T-helper 1 cell treated with Interleukin-12 subunit alpha and Interleukin-12 subunit beta and Interleukin-4 antibody, amounts not matched to agents 30 ng/mL and 1 ng/mL, for 36 hours (primary cell): ENCODE data around the gene CYLC1. TPM values are rescaled to one million over a fixed set of nuclear protein-coding genes. Genes with fewer than 3 reads are reported as not detected.

Experiments
- intact Hi-C: fragments of 100-400 bp; cut with micrococcal nuclease; formaldehyde crosslinking; loops from one replicate; pipeline ENCODE4 v1.15.1; 2024
- total RNA-seq: library from RNA; stranded (reverse); gene quantifications from 2 replicates; pipeline ENCODE4 v1.2.3, GENCODE V29; 2022

The CYLC1 gene
- not detected in 2 replicates for total RNA-seq

- intact Hi-C loops, result no loop called here
Observed at GRCh38 chrX:83860846-83861245, at the start of gene CYLC1. Gene CYLC1 (plus strand): TSS chrX:83861146. CDS start chrX:83861183, 37 bp downstream.

- intact Hi-C loops, result no loop called here
Observed at GRCh38 chrX:83819304-83819703, 41.6 kb upstream of the CYLC1 start.

GRCh38 chrX:83829874-83830273 is 31.1 kb upstream of the CYLC1 start:
- intact Hi-C loops, result no loop called here

- intact Hi-C loops, result loop anchor here (2.0 kb wide), 2 partner anchors 19 to 377 kb away; no protein-coding TSS in a partner anchor
Observed at GRCh38 chrX:83845397-83845796, 15.5 kb upstream of the CYLC1 start.

- intact Hi-C loops, result no loop called here
Observed at GRCh38 chrX:83847339-83847738, 13.6 kb upstream of the CYLC1 start.

- intact Hi-C loops, result no loop called here
Observed at GRCh38 chrX:83888585-83888984, 27.6 kb downstream of the CYLC1 start.

GRCh38 chrX:83892433-83892832 is 31.5 kb downstream of the CYLC1 start:
- intact Hi-C loops, result no loop called here

- intact Hi-C loops, result no loop called here
Observed at GRCh38 chrX:83906921-83907320, 46.0 kb downstream of the CYLC1 start.

- intact Hi-C loops, result no loop called here
Observed at GRCh38 chrX:83916525-83916924, 55.6 kb downstream of the CYLC1 start.

- intact Hi-C loops, result no loop called here
Observed at GRCh38 chrX:83934220-83934619, 73.3 kb downstream of the CYLC1 start.
